ENCODE data around the gene SLC45A2.
A peak's percentile ranks its signal among the peaks of the same experiment; 100 is the strongest.

SLC45A2 gene

DNA sequence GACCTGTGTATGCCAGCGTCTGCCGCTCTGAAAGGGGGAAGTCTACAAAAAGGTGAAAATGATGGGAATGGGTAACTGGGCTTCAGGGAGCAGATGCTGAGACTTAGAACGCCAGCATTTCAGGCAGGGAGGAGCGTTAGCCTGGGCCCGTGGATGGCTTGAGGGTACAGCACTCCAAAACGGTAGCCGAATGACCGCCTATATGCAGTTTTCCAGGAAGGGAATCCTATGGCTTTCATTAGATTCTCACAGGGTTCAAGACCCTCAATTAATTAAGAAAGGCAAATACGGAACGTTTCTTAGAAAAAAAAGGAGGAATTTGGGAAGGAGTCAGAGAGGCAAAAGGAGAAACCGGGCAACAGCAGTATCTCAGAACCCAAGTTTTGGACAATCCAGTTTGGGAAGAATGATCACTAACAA is 22.7 kb upstream of the SLC45A2 start:
- no peak for DNase-seq (ENCODE audit: low spot score)

DNA sequence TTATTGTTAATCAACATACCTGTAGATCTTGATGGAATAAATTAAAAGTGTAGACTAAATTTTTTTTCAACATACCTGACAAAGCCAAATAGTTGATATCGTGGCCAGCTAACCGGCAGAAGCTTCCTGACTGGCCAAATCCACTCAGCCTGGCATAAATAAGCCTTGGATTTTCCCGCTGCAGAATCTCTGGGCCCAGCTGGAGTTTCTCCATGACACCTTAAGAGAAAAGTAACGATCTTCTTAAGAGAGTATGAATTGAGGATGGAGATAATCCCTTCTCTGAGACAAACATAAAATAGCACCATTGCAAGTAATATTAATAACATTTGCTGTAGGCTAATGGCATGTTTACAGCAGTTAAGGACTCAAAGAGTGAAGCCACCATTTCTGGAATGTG is 21.2 kb upstream of the SLC45A2 start:
- DNase-seq (ENCODE audit: low spot score): no peak

DNA sequence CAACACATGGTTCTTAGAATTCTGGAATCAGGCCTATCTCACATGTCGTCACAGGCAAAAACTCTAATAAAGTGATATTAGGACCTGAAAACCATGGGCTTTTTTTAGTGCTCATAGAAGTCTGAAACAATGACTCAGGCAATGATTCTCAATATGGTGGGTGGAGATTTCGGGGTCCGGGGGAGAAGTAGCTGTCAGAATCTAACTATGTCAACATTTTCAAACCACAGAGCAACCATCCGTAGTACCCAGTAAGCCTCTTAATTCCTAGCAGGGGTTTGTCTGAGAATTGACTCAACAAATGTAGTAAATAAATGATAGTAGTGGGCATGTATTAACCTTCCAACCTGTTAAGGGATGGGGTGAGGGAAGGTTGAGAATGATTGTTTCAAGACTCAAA is 20.7 kb upstream of the SLC45A2 start:
- no peak for DNase-seq (ENCODE audit: low spot score)

DNA sequence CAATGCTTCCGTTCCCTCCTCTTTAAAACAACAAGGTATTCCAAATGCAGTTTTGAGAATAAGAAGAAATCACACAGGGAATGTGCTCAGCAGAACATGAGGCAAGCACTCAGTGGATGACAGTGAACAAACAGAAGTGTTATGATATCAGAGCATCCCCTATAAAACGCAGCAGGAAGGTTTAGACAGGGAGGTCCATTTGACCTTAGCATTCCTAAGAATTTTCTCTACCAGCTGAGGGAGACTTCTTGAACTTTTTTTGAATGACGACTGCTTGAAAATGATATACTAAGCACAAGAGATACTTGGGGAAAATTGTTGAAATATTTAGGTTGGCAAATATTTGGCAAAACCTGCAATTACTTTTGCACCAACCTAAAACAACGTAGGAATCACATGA is 19.4 kb upstream of the SLC45A2 start:
- DNase-seq (ENCODE audit: low spot score): no peak

DNA sequence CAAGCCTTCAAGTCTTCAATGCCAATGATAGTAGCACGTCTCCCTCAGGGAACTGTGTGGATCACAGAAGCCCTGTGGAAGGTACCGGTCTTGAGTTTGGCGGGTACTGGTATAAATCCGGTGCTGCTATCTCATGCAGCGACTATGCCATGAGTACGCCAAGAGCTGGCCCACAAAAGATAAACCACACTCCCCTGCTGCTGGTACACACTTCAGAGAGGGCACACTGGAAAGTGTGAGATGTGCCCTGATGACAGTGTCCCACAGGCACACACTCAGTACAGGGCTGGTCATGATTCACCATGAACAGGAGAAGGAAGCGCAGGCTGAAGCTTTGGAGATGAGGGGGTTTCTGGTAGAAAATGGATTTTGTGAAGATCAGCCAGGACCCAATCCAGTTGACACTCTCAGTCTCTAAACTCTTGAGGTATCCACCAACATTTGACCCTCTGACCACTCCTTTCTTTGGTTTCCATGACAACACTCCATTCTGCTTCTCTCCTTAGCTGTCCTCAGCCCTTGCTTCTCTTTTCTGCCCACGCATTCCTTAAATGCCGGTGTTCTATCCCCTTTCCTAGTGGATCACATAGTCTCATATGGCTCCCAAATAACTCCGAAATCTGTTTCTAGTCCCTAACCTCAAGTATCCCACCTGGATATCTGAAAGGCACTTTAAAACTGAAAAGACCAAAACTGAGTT is 18.3 kb upstream of the SLC45A2 start:
- DNase-seq (ENCODE audit: low spot score): no peak

DNA sequence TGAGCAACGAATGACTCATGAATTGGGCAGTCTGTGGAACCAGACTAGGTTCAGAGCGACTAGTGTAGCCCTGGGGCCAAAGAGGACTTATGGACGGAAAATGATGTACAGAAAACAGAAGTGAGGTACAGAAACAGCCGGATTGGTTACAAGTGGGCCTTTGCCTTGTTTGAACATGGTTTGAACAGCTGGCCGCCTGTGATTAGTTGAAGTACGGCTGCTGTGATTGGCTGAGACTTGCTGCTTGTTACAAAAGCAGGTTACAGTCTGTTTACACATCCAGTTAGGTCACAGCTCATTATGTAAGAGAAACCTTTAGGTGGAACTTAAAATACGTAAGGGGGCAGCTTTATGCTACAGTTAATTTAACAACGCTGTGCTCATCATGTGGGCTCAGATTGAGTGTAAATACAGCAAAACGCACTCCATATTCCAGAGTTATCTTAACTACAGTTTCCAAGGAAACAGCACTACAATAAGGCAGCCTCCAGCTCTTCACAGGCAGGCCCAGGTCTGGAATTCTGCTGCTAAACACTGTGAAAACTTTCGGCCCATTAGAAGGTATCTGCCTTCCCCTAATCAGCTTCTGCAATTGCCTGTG is 16.8 kb upstream of the SLC45A2 start:
- DNase-seq (ENCODE audit: low spot score): no peak

DNA sequence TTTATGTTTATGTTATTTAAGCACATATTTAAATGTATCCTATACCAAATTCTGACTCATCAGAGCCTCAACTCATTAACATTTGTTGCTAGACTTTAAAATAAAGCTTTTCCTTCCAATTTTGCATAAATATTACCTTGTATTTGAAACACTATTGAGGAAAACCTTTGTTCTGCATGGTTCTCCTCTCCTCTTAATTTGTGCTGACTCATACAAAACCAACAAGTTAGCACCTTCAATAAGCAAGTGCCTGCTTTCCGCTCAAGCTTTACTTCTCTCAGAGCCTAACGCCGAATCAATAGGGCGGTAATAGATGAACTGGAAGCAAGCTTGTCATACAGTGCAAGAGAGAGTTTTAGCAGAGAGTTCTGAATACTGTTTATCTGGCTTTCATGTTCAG is 15.5 kb upstream of the SLC45A2 start:
- no peak for DNase-seq (ENCODE audit: low spot score)

DNA sequence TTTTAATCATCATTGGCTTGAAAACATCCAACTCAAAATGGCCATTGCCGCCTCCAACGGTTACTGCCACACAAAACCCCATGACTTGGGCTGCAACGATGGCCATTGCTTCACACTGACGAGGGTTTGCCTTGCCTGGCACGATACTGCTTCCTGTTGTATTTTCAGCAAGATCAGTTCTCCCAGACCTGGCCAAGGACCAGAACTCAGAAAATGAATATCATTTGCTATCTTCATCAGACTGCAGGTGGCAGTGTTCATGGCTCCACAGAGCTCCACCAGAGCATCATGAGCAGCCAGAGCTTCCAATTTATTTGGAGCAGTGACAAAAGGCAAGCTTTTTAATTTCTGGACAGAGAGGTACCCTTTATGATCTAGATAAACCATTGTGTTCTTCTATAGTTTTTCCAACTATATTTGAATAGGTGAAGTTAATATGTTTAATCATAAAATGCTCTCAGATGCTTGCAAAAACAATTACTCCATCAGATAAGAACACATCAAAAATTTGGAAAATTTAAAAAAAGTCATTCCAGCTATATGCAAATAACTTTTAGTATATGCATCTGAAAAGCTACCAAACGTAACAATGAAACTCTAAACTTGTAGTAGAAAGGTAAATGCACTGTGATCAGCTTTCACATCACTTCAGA is 13.0 kb upstream of the SLC45A2 start:
- DNase-seq (ENCODE audit: low spot score): peak; percentile 6

DNA sequence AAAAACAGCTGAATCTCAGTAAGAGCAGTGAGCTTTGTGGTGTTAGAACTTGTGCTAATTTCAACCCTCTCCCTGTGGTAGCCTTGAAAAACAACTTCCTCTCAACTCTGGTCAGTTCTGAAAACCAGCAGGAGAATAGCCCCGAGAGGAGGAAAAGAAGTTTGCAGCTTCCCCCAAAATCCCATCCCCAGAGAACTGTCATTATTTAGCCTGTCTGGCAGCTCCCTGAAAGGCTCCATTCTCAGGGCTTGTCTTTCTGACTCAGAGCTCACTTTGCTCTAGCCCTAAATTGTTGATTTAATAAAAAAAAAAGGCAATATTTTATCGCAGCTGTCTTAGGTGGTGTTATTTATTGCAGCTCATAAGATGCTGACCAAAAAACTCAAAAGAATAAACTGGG is 11.4 kb upstream of the SLC45A2 start:
- no peak for DNase-seq (ENCODE audit: low spot score)

DNA sequence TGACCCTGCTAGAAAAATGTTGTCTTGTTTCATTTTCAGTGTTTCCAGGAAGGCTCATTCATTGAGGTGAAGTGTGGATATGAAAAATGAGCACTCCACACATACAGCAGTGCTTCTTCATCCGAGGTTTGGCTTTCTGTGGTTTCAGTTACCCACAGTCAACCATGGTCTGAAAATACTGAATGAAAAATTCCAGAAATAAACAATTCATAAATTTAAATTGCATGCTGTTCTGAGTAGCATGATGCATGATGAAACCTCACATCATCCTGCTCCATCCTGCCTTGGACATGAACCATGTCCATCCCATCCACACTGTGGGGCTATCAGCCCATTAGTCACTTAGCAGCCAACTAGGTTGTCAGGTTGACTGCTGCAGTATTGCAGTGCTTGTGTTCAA is 10.4 kb upstream of the SLC45A2 start:
- DNase-seq (ENCODE audit: low spot score): no peak

DNA sequence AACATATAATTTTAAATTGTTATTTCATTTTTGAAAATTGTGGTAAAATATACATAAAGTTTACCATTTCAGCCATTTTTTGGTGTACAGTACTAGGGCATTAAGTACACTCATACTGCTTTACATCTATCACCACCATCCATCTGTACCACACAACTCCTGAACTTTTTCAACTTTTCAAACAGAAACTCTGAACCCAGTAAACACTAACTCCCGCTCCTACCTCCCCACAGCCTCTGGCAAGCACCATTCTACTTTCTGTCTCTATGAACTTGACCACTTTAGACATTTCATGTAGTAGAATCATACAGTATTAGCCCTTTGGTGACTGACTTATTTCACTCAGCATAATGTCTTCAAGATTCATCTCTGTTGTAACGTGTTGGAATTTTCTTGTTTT is 8.4 kb upstream of the SLC45A2 start:
- no peak for DNase-seq (ENCODE audit: low spot score)

DNA sequence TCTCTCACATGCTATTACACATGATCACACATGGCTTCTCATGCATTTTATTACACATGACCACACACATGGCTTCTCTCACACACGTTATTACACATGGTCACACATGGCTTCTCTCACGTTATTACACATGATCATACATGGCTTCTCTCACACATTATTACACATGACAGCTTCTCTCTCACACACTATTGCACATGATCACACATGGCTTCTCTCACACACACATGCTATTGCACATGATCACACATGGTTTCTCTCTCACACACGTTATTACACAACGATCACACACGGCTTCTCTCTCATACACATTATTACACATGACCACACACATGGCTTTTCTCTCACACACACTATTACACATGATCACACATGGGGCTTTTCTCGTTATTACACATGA is 954 bp upstream of the SLC45A2 start:
- DNase-seq (ENCODE audit: low spot score): no peak

DNA sequence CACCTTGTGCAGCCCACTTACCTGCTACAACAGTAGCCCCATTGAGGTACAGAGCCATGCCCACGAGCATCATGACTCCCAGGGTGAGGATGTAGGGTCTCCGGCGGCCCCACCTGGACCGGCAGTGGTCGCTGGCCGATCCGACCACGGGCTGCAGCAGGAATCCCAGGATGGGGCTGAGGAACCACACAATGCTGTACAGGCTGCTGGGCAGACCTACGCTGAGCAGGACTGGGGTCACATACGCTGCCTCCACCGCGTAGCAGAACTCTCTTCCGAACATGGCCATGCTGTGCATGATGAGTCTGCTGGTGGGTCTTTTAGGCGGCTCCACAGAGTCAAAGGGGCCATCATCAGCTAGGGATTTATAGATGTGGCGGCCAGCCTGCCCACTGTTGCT is 315 bp downstream of the SLC45A2 start:
- no peak for DNase-seq (ENCODE audit: low spot score)

DNA sequence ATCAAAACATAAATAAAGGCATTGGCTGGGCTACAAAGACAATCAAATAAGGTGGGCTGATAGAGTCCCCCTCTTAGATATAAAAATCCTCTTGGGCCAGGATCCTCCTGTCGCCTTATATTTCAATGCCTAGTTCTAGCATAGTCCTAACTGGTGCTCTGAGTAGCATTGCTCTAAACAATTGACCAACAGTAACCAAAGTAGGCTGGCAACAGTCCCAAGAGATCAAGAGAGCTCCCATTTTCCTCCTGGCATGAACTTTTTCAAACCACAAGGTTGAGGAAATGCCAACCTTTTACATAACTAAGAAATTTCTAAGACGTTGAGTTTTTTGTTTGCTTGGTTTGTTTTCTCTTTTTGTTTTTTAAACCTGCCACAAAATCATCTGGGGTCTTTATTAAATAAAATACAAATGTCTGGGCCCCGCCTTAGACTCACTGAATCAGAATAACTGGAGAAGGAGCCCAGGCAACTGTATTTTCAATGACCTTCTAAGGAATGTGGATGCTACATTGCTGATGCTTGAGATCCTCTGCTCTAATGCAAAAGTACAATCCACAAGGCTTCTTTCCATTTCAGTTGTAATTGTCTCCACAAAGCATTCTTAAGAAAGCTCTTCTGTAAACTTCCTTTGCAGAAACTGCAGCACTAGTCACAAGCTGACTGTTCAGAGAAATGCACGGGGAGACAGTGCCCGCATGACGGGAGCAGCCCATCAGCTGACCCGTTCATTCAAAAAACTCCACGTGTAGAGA is 2.9 kb downstream of the SLC45A2 start:
- no peak for DNase-seq (ENCODE audit: low spot score)

DNA sequence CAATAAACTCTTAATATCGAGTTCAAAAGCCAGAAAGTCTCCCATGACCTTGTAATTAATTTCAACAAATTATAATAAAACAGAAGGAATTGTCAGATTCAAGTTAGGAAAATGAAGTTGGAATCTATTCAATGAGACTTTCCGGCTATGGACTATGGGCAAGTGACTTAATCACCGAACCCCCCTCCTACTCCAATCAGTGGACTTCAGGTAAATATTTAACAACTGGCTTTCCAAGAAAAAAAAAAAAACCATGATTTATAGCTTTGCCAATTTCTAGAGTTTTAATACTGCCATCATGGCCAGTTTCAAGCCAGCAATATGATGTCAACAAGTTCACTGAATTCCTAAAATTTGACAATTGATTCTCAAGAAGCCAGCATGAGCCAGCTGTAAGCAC is 4.5 kb downstream of the SLC45A2 start:
- DNase-seq (ENCODE audit: low spot score): no peak

DNA sequence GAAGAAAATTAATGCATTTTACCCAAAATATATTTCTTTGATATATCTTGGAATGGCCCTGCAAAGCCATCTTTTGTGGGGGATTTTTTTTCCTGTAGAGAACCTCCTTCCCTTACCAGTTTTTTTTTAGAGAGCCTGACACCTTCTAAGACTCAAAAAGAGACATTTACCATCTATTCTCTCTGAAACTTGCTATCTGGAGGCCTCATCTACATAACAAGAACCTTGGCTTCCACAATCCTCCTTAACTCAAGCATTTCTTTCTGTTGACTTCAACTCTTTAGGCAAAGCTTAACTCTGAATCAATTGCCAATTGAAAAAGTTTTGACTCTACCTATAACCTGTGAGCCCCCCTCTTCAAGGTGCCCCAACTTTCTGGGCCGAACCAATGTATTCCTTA is 6.2 kb downstream of the SLC45A2 start:
- DNase-seq (ENCODE audit: low spot score): no peak

DNA sequence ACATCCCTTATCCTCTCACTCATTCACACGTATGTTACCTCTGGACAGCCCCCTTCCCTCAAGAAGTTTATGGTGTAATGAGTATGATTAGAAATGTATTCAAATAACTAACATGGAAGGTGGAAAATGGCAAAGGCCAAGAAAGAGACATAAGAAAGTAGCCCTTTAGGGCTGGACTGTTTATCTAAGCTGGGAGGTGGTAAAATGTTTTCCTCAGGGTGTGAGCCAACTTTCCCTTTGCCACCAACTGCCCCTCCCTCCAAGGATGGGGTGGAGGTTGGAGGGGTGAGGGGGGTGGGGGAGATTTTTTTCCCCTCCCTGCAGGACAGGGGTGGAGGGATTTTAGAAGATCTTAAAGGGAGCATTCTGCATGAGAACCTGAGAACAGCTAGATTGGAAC is 8.2 kb downstream of the SLC45A2 start:
- DNase-seq (ENCODE audit: low spot score): no peak

DNA sequence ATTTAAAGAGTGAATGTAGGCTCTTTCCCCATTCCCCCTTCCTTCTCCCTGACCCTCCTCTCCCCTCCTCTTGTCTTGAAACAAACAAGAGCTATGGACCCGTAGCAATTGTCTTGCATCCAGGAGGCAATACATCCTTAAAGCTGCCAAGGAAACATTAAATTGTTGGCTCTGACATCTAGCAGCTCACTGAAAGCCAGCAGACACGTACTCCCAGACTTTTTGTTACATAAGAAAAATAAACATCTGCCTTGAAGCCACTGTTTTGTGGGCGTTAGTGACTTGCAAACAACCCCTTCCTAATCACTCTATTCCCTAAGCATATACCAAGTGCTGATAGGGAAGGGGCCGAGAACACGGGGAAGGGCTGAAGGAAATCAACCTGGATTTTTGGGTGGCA is 8.6 kb downstream of the SLC45A2 start:
- DNase-seq (ENCODE audit: low spot score): no peak

DNA sequence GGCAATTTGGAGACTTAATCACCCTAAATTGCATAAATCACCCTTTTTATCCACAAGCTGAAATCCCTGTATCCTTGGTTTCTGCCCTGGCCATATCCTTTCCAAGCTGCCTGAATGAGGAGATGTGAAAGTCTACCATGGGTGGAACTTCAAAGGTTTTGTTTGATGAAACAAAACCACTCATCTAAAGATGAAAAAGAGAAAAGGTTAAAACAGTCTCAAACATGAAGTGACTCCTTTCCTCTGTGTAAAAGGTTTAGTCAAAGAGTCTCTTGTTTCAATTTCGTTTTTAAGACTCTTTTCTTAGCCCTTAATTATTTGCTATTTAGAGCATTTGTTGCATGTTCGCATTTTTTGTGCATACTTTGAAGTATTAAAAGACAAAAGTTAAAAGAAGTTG is 11.2 kb downstream of the SLC45A2 start:
- no peak for DNase-seq (ENCODE audit: low spot score)

DNA sequence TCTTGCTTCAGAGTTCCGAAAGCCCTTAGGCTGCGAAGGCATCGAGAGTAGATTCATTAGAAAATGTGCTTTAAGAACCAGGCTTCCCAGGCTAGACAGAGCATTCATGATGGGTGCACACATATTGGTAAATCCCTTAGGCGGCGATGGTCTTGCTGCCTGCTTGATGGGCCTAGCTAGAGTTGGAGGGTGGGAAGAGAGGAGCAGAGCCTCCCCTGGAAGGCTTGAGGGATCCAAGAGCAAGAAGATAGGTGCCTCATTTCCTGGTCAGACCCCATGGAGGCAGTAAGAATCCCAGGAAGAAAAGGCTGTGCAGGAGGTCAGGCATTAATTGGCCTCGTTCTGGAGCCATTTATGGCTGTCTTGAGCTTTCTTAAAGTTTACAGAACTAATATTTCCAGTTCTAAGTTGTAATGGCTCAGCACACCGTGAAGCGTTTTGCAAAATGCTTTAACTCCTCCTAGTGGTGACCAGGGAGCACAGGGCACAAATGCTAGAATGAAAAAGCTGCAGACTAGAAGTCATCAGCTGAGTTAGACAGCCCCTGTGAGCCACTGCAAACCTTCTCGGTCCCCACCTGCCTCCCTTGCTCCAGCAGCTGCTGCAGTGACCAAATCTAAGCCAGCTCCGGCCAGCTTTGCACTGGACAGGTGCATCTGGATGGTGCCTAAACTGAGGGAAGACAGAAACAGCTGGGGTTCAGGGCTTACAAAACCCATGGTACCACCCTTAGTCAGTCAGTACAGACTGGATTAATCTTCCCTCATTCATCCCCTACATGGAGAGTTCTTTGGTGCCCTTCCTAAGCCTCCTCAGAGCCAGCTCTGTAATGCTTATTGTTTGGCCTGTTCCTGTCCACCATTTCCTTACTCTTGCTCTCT is 14.7 kb downstream of the SLC45A2 start:
- DNase-seq (ENCODE audit: low spot score): no peak

DNA sequence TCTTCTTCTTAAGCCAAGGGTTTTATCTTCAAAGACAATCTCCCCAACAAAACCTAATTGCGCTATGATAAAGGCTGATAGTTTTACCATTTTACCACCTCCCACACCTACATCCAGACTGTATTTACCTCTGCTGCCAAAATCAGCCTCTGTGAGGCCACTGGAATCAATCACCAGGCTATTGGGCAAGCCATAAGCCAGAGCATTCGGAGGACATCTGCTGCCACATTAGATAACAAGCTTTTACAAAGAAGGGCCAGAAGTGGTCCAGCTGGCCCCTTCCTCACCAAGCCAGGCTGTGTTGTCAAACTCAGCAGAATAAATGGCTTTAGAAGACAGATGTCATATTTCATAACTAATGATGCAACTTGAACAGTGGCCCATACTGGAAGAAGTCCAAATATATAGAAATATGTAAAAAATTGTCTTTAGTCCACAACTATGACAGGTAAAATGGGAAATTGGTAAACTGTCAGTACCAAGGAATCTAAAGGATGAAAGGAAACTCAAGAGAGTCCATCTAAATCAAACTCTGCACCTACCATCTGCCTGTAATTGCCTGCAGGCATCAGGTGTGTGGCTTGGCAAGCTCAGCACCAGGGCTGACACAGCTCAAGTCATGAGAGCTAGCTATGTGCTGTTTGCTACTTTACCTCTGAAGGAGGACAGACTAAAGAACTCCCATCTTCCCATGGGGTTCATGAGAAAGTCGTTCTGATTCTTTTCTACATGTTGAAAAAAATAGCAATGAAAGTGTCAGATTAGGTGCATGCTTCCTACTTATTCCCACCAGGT is 16.1 kb downstream of the SLC45A2 start:
- no peak for DNase-seq (ENCODE audit: low spot score)

All from hematopoietic multipotent progenitor cell treated with erythropoietin and hydrocortisone succinate and interleukin-3 and kit ligand, for 15 days (in vitro differentiated cells).